PC-3 (cell line): ENCODE measurements around the gene ZNF148.

Source experiments
- CTCF ChIP-seq: fragments of 300-600 bp; sonication (generic); conservative IDR thresholded peaks from 2 replicates; pipeline ENCODE4 v1.5.1; 2017; ENCODE audit warnings: antibody characterized with exemption, low read depth, mild to moderate bottlenecking, low read length
- EZH2 ChIP-seq: fragments of 300-600 bp; sonication (generic); IDR thresholded peaks from one replicate; pipeline ENCODE4 v1.6.1; 2017; ENCODE audit warnings: antibody characterized with exemption, mild to moderate bottlenecking, low read length; ENCODE audit not compliant: unreplicated experiment
- EZH2phosphoT487 ChIP-seq: fragments of 300-600 bp; sonication (generic); IDR thresholded peaks from 2 replicates; pipeline ENCODE4 v1.6.1; 2018; ENCODE audit warnings: mild to moderate bottlenecking, antibody characterized with exemption, low read length, borderline replicate concordance

GRCh38 chr3:125219261-125219701, 155.8 kb downstream of the ZNF148 start:
- TF ChIP-seq CTCF (no peak), EZH2 (no peak), EZH2phosphoT487 (no peak)
